ENCODE data around the gene TIPIN.

The TIPIN gene

GRCh38 chr15:66294157-66294931 lies 62.1 kb downstream of the TIPIN start:
- peak overlapping the region; percentile 83 for H3K4me3 ChIP-seq (ENCODE audit: low read length)
- H3K36me3 ChIP-seq (ENCODE audit: insufficient read depth, low read length): no peaks in the 10 kb centered on the region
- peaks cover 32% of the 10 kb centered on the region for H3K4me1 ChIP-seq (ENCODE audit: control insufficient read depth, insufficient read depth, low read length)
- peak overlapping the region; percentile 96 for H3K4me2 ChIP-seq (ENCODE audit: low read length)
- H3K9ac ChIP-seq (ENCODE audit: low read depth, low read length): peak overlapping the region; percentile 92
- H3K9me3 ChIP-seq (replicated peaks; ENCODE audit: low read length): no peaks in the 10 kb centered on the region
- no peaks in the 10 kb centered on the region for H3K27me3 ChIP-seq (ENCODE audit: control insufficient read depth, insufficient read depth, low read length)

- Histone ChIP-seq H3K4me1 (ENCODE audit: control insufficient read depth, insufficient read depth, low read length) (peaks cover 26% of the 10 kb centered on the region), H3K9ac (ENCODE audit: low read depth, low read length) (peak within 1 kb of the TSS; percentile 92), H3K36me3 (ENCODE audit: insufficient read depth, low read length) (no peaks in the 10 kb centered on the region), H3K9me3 (replicated peaks; ENCODE audit: low read length) (no peaks in the 10 kb centered on the region), H3K4me2 (ENCODE audit: low read length) (peak within 1 kb of the TSS; percentile 96), H3K27me3 (ENCODE audit: control insufficient read depth, insufficient read depth, low read length) (no peaks in the 10 kb centered on the region), H3K4me3 (ENCODE audit: low read length) (peak within 1 kb of the TSS; percentile 83)
Measured at GRCh38 chr15:66293419-66294156, 62.9 kb downstream of the TIPIN start, which contains the start of gene DIS3L. DIS3L (plus strand) TSS chr15:66293568; CDS start chr15:66293597, 29 bp downstream.

DNA sequence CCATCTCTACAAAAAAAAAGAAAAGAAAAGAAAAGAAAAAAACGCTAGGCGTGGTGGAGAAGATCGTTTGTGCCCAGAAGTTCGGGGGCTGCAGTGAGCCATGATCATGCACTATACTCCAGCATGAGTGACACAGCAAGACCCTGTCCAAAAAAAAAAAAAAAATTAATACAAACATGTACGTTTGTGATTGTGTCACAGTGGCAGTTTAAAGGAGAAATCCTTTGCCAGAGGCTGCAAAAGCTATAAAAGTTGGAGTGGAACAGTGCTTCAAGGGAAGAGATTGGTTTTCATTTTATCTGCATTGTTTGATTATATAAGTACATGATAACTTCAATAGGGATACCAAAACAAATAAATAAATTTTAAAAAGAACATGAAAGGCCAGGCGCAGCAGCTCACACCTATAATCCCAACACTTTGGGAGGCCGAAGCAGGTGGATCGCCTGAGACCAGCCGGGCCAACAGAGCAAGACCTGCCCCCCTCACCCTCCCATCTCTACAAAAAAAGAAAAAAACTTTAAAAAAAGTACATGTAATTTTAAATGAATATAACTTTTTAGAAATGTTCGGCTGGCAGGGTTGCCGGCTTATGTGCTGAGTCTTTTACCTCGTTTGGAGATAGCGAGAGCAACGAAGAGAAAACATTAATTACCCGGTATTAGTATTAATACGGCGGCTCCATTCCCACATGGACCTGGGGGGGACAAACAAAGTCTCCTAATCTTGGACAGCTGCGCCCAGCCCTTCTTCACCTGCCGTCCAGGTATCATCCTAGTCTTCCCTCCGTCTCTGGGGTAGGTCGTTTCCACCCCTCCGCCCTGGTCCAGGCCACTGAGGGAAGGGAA lies 63.7 kb downstream of the TIPIN start:
- Histone ChIP-seq H3K27me3 (ENCODE audit: control insufficient read depth, insufficient read depth, low read length) (no peaks in the 10 kb centered on the region), H3K4me3 (ENCODE audit: low read length) (peak overlapping the region; percentile 83), H3K36me3 (ENCODE audit: insufficient read depth, low read length) (no peaks in the 10 kb centered on the region), H3K4me2 (ENCODE audit: low read length) (peak overlapping the region; percentile 96), H3K9me3 (replicated peaks; ENCODE audit: low read length) (no peaks in the 10 kb centered on the region), H3K9ac (ENCODE audit: low read depth, low read length) (peak overlapping the region; percentile 92), H3K4me1 (ENCODE audit: control insufficient read depth, insufficient read depth, low read length) (peaks cover 22% of the 10 kb centered on the region)

GRCh38 chr15:66291816-66292570 lies 64.5 kb downstream of the TIPIN start:
- no peak overlapping the region for H3K4me2 ChIP-seq (ENCODE audit: low read length)
- peaks cover 22% of the 10 kb centered on the region for H3K4me1 ChIP-seq (ENCODE audit: control insufficient read depth, insufficient read depth, low read length)
- no peak overlapping the region for H3K9ac ChIP-seq (ENCODE audit: low read depth, low read length)
- H3K9me3 ChIP-seq (replicated peaks; ENCODE audit: low read length): no peaks in the 10 kb centered on the region
- no peaks in the 10 kb centered on the region for H3K36me3 ChIP-seq (ENCODE audit: insufficient read depth, low read length)
- no peak overlapping the region for H3K4me3 ChIP-seq (ENCODE audit: low read length)
- H3K27me3 ChIP-seq (ENCODE audit: control insufficient read depth, insufficient read depth, low read length): no peaks in the 10 kb centered on the region

GRCh38 chr15:66290518-66290917 lies 66.0 kb downstream of the TIPIN start:
- no peaks in the 10 kb centered on the region for H3K9me3 ChIP-seq (replicated peaks; ENCODE audit: low read length)
- H3K4me2 ChIP-seq (ENCODE audit: low read length): no peak overlapping the region
- no peak overlapping the region for H3K4me3 ChIP-seq (ENCODE audit: low read length)
- no peaks in the 10 kb centered on the region for H3K27me3 ChIP-seq (ENCODE audit: control insufficient read depth, insufficient read depth, low read length)
- H3K36me3 ChIP-seq (ENCODE audit: insufficient read depth, low read length): no peaks in the 10 kb centered on the region
- H3K4me1 ChIP-seq (ENCODE audit: control insufficient read depth, insufficient read depth, low read length): peaks cover 22% of the 10 kb centered on the region
- no peak overlapping the region for H3K9ac ChIP-seq (ENCODE audit: low read depth, low read length)

DNA sequence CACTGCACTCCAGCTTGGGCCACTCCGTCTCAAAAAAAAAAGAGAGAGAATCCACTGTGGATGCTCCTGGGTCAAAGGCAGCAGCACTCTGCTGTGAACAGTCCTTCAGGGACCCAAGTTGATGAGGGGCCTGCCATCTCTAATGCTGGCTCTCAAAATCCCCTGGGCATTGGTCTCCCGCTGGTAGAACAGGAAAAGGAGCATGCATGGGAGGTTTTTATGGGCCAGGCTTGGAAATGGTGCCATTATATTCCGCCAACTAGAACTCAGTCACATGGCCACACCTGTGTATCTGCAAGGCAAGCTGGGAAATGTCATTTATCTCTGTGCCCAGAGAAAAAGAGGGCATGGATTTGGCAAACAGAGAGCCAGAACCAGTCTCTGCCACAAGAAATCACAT lies 66.5 kb downstream of the TIPIN start:
- Histone ChIP-seq H3K4me3 (ENCODE audit: low read length) (no peak overlapping the region), H3K4me1 (ENCODE audit: control insufficient read depth, insufficient read depth, low read length) (peaks cover 19% of the 10 kb centered on the region), H3K4me2 (ENCODE audit: low read length) (no peak overlapping the region), H3K9me3 (replicated peaks; ENCODE audit: low read length) (no peaks in the 10 kb centered on the region), H3K9ac (ENCODE audit: low read depth, low read length) (no peak overlapping the region), H3K27me3 (ENCODE audit: control insufficient read depth, insufficient read depth, low read length) (no peaks in the 10 kb centered on the region), H3K36me3 (ENCODE audit: insufficient read depth, low read length) (no peaks in the 10 kb centered on the region)

DNA sequence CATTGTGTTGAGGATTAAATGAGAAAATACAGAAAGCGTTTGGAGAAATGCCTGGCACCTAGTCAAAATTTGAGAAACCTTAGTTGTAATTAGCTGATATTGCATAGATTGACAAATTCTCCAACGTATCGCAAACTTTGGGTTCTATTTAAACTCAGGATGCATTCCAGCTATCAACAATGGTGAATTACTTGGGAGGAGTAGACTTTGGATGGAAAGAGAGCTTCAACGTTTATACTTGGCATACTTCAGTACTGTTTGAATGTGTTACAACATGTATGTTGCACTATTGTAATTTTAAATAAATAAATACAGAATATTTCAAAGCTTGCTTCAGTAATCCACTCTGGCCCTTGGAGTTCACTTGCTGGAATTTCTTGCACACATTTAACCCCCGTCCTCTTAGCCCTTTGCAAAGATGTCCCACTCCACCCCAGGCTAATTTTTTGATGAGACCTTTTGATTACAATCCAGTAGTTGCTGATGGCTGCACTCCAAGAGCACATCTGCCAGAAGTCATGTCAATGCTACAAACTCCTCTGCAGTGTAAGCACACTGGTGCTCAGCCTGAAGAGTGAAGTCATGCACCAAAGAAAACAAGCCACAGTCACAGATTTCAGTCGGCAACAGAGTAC lies 67.8 kb downstream of the TIPIN start:
- H3K4me1 ChIP-seq (ENCODE audit: control insufficient read depth, insufficient read depth, low read length): peaks cover 7% of the 10 kb centered on the region
- no peaks in the 10 kb centered on the region for H3K27me3 ChIP-seq (ENCODE audit: control insufficient read depth, insufficient read depth, low read length)
- no peaks in the 10 kb centered on the region for H3K9me3 ChIP-seq (replicated peaks; ENCODE audit: low read length)
- no peak overlapping the region for H3K4me2 ChIP-seq (ENCODE audit: low read length)
- no peak overlapping the region for H3K9ac ChIP-seq (ENCODE audit: low read depth, low read length)
- no peaks in the 10 kb centered on the region for H3K36me3 ChIP-seq (ENCODE audit: insufficient read depth, low read length)
- H3K4me3 ChIP-seq (ENCODE audit: low read length): no peak overlapping the region

DNA sequence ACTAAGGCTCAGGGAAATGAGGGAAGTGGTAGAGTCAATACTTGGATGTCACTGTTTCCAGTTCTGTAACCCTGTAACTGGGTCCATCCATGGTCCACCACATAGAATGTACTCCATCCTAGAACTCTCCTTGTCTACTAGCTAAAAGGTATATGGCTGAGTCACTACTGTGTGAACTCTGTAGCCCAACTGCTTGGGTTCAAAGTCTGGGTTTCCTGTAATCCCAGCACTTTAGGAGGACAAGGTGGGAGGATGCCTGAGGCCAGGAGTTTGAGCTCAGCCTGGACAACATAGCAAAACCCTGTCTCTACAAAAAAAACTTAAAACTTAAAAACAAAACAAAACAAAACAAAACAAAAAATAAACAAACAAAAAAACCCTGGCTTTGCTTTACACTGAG lies 68.4 kb downstream of the TIPIN start:
- Histone ChIP-seq H3K9ac (ENCODE audit: low read depth, low read length) (no peak overlapping the region), H3K9me3 (replicated peaks; ENCODE audit: low read length) (no peaks in the 10 kb centered on the region), H3K27me3 (ENCODE audit: control insufficient read depth, insufficient read depth, low read length) (no peaks in the 10 kb centered on the region), H3K36me3 (ENCODE audit: insufficient read depth, low read length) (no peaks in the 10 kb centered on the region), H3K4me2 (ENCODE audit: low read length) (no peak overlapping the region), H3K4me3 (ENCODE audit: low read length) (no peak overlapping the region), H3K4me1 (ENCODE audit: control insufficient read depth, insufficient read depth, low read length) (peaks cover 6% of the 10 kb centered on the region)

DNA sequence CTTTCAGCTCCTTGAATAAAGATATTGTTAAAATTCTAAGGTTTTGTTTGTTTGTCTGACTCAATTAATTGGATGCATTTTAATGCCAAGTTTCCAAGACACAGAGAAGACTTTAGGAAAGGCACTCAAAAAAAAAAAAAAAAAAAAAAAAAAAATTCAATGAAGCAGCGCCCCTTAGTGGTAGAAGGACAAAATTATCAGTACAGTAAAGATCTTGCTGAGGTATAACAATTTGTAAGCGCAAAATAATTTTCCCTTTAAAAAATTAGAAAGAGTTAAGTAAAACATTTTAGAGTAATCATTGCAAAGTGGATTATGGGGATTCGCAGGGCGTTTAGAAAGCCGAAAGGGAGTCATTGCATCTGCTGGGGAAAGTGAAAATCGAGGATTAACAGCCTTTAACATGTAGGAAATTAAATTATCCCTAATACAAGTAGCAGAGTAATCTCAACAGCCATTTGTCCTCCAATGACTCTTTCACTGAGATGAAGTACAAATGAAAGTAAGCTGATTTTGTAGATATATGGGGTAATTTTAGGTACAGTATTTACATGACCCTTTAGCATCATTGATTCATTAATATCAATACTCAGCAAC lies 68.9 kb downstream of the TIPIN start:
- H3K4me3 ChIP-seq (ENCODE audit: low read length): no peak overlapping the region
- H3K36me3 ChIP-seq (ENCODE audit: insufficient read depth, low read length): no peaks in the 10 kb centered on the region
- H3K4me1 ChIP-seq (ENCODE audit: control insufficient read depth, insufficient read depth, low read length): peaks cover under 1% of the 10 kb centered on the region
- H3K4me2 ChIP-seq (ENCODE audit: low read length): no peak overlapping the region
- H3K9ac ChIP-seq (ENCODE audit: low read depth, low read length): no peak overlapping the region
- H3K27me3 ChIP-seq (ENCODE audit: control insufficient read depth, insufficient read depth, low read length): peaks cover 2% of the 10 kb centered on the region
- no peaks in the 10 kb centered on the region for H3K9me3 ChIP-seq (replicated peaks; ENCODE audit: low read length)
